PC-9 (cell line): ENCODE measurements around the gene DACT2. TPM values are rescaled to one million over a fixed set of nuclear protein-coding genes. Genes with fewer than 3 reads are reported as not detected.

ENCODE experiments used
- BruUV-seq: library from RNA; stranded (reverse); fragments of 400-500 nt; replicated peaks from 2 replicates; lab custom pipeline; 2021; lab: Mats Ljungman, UMichigan
- CTCF ChIA-PET: fragments of 300-600 bp; sonication (Branson Sonifier 250); formaldehyde crosslinking; loops from one replicate; lab custom pipeline; 2022; ENCODE audit warnings: antibody characterized with exemption; lab: Charles Lee
- POLR2A ChIA-PET: fragments of 300-600 bp; sonication (Branson Sonifier 250); formaldehyde crosslinking; loops from one replicate; lab custom pipeline; 2022; ENCODE audit warnings: antibody characterized with exemption; ENCODE audit not compliant: unreplicated experiment; lab: Charles Lee
- DNase-seq, 2 experiments: peaks; one replicate each; pipeline versions ENCODE4 v3.0.0 to v3.0.0-alpha.2; 2015 to 2022; ENCODE audit warnings: mixed read lengths in 1 of 2
- H2AFZ ChIP-seq: fragments of 200-600 bp; sonication (generic); 2 replicates; pipeline ENCODE4 v1.8.1; 2017; ENCODE audit warnings: antibody characterized with exemption
- H3F3A ChIP-seq: fragments of 200-600 bp; sonication (generic); 2 replicates; pipeline ENCODE4 v1.8.1; 2017; ENCODE audit warnings: antibody characterized with exemption, mild to moderate bottlenecking, low read depth; ENCODE audit not compliant: insufficient read depth
- H3K27ac ChIP-seq: fragments of 200-600 bp; sonication (generic); 2 replicates; pipeline ENCODE4 v1.6.1; 2016; ENCODE audit warnings: mixed run types
- H3K27me3 ChIP-seq: fragments of 200-600 bp; sonication (generic); 2 replicates; pipeline ENCODE4 v1.6.1; 2016; ENCODE audit warnings: low read depth, mixed run types; ENCODE audit not compliant: insufficient read depth
- H3K36me3 ChIP-seq: fragments of 200-600 bp; sonication (generic); 2 replicates; pipeline ENCODE4 v1.6.1; 2016; ENCODE audit warnings: low read depth, mixed run types
- H3K4me1 ChIP-seq: fragments of 200-600 bp; sonication (generic); replicated peaks from 2 replicates; pipeline ENCODE4 v1.6.1; 2016; ENCODE audit warnings: mixed run types; ENCODE audit not compliant: insufficient read depth
- H3K4me2 ChIP-seq: fragments of 200-600 bp; sonication (generic); 2 replicates; pipeline ENCODE4 v1.6.1; 2017; ENCODE audit warnings: mixed run types
- H3K4me3 ChIP-seq: fragments of 200-600 bp; sonication (generic); 2 replicates; pipeline ENCODE4 v1.6.1; 2016; ENCODE audit warnings: mixed run types
- H3K79me2 ChIP-seq: fragments of 200-600 bp; sonication (generic); 2 replicates; pipeline ENCODE4 v1.6.1; 2017; ENCODE audit warnings: low read depth, mixed run types
- H3K9me2 ChIP-seq: fragments of 200-600 bp; sonication (generic); 2 replicates; pipeline ENCODE4 v1.8.1; 2017; ENCODE audit warnings: mild to moderate bottlenecking; ENCODE audit not compliant: insufficient read depth
- H3K9me3 ChIP-seq: fragments of 200-600 bp; sonication (generic); 2 replicates; pipeline ENCODE4 v1.8.1; 2016; ENCODE audit warnings: low read depth; ENCODE audit not compliant: insufficient read depth
- H4K20me1 ChIP-seq: fragments of 200-600 bp; sonication (generic); 2 replicates; pipeline ENCODE4 v1.8.1; 2017; ENCODE audit not compliant: insufficient read depth
- CTCF ChIP-seq: fragments of 200-600 bp; sonication (generic); conservative IDR thresholded peaks from 2 replicates; pipeline ENCODE4 v1.6.1; 2017; ENCODE audit warnings: mixed run types, antibody characterized with exemption, mild to moderate bottlenecking, moderate library complexity
- EZH2 ChIP-seq: fragments of 200-600 bp; sonication (generic); IDR thresholded peaks from 2 replicates; pipeline ENCODE4 v1.8.0; 2017; ENCODE audit warnings: antibody characterized with exemption, low read depth
- intact Hi-C: fragments of 100-400 bp; cut with micrococcal nuclease; formaldehyde crosslinking; loops from one replicate; pipeline ENCODE4 v1.10.0; 2022; ENCODE audit not compliant: unreplicated experiment
- total RNA-seq: library from RNA; stranded (reverse); gene quantifications from 2 replicates; pipeline ENCODE4 v1.2.3, GENCODE V29; 2021

Gene DACT2
- total RNA-seq, 1 experiment from 2014 or later, result not detected

- no peak overlapping the region for H2AFZ ChIP-seq
- H3K27ac ChIP-seq, result no peak overlapping the region
- intact Hi-C loops, result no loop called here
- H3K27me3 ChIP-seq, result peaks cover 99% of the 10 kb centered on the region
- no peaks in the 10 kb centered on the region for H3F3A ChIP-seq
- no peak for DNase-seq
- H3K36me3 ChIP-seq, result no peaks in the 10 kb centered on the region
- no peak overlapping the region for H3K4me2 ChIP-seq
- H4K20me1 ChIP-seq, result no peaks in the 10 kb centered on the region
- ChIA-PET POLR2A (no interaction called here), CTCF (no interaction called here)
- no peak overlapping the region for H3K4me3 ChIP-seq
- no peaks in the 10 kb centered on the region for H3K9me3 ChIP-seq
- no peaks in the 10 kb centered on the region for H3K4me1 ChIP-seq
- no TSS peak for BruUV-seq
- no peaks in the 10 kb centered on the region for H3K9me2 ChIP-seq
- TF ChIP-seq CTCF, result no peak
- no peak for TF ChIP-seq EZH2
- no peaks in the 10 kb centered on the region for H3K79me2 ChIP-seq
Observed at GRCh38 chr6:168309997-168310396, 9.6 kb downstream of the DACT2 start.

DNA sequence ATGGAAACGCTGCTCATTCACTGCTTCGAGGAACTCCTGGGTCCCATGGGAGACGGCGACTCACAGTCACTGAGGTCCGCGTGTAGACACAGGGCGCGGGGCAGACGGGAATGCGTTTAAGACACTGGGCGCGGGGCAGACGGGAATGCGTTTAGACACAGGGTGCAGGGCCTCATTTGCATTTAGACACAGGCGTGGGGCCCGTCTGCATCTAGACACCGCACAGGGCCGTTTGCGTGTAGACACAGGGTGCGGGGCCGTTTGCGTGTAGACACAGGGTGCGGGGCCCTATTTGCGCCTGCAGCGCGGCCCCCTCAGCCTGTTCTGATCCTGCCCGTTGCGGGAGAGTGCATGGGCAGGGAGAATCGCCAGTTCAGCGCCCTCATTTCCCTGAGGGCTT lies 10.4 kb downstream of the DACT2 start:
- CTCF ChIA-PET, result no interaction called here
- H3K27me3 ChIP-seq, result peaks cover 99% of the 10 kb centered on the region
- BruUV-seq, result no TSS peak

DNA sequence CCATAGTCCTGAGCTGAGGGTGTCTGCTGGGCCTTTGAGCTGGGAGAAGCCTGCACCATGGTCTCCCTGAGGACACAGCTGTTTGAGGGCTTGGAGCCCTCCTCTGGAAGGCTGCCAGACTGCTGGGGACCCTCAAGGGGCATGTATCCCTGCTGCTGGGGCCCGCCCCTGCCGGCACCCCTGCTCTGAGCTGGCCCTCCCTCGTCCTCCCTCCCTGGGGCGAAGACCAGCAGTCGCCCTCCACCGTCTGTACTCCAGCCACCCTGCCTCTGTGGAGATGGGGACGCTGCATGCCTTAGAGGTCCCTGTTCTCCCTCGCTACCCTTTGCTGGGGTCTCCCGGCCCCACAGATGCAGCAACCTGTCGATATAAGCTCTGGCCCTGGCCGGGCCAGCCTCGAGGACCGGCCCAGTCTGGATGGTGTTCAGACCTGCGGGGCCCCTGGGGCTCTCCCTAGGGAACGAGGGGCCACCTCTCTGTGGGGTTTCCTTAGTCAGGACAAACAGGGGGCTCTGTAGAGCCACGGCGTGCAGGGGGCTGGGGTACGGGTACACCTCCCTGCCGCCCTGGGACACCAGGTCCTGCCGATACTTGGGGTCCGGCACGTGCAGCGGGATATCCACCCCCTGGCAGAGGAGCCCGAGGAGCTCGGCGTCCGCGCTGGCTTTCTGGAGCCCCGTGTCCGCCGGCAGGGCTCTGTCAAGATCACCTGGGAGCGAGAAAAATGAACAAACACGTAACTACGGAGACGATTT lies 11.0 kb downstream of the DACT2 start:
- peaks cover 99% of the 10 kb centered on the region for H3K27me3 ChIP-seq

More for the DNA sequence above, 10.4 kb downstream of the DACT2 start:
- Histone ChIP-seq H3K4me2 (no peak overlapping the region), H3K27ac (no peak overlapping the region), H4K20me1 (no peaks in the 10 kb centered on the region), H2AFZ (no peak overlapping the region), H3F3A (no peaks in the 10 kb centered on the region), H3K79me2 (no peaks in the 10 kb centered on the region), H3K4me3 (no peak overlapping the region), H3K9me2 (no peaks in the 10 kb centered on the region), H3K4me1 (no peaks in the 10 kb centered on the region), H3K9me3 (no peaks in the 10 kb centered on the region), H3K36me3 (no peaks in the 10 kb centered on the region)
- POLR2A ChIA-PET, result no interaction called here
- TF ChIP-seq EZH2 (no peak), CTCF (no peak)
- no peak for DNase-seq
- intact Hi-C loops, result no loop called here

More for the DNA sequence above, 11.0 kb downstream of the DACT2 start:
- no peak for DNase-seq
- Histone ChIP-seq H3F3A (no peaks in the 10 kb centered on the region), H3K9me3 (no peaks in the 10 kb centered on the region), H3K79me2 (no peaks in the 10 kb centered on the region), H2AFZ (no peak overlapping the region), H3K36me3 (no peaks in the 10 kb centered on the region), H4K20me1 (no peaks in the 10 kb centered on the region), H3K27ac (no peak overlapping the region), H3K4me1 (no peaks in the 10 kb centered on the region), H3K9me2 (no peaks in the 10 kb centered on the region), H3K4me3 (no peak overlapping the region), H3K4me2 (no peak overlapping the region)
- intact Hi-C loops, result no loop called here
- POLR2A ChIA-PET, result no interaction called here
- no peak for TF ChIP-seq CTCF
- no peak for TF ChIP-seq EZH2
- BruUV-seq, result no TSS peak
- CTCF ChIA-PET, result no interaction called here
